Transverse colon (tissue), 3 donors: ENCODE results near the gene SFN.

ENCODE experiments used
- CTCF ChIP-seq, 5 experiments: fragments of 200-600 bp in 3 of 5; fragments of 450-650 bp in 2 of 5; sonication (generic) in 3 of 5; IDR thresholded peaks; 1 replicate in 2 of 5; 2 replicates in 3 of 5; pipeline ENCODE4 v1.5.1; 2016 to 2017; ENCODE audit warnings: antibody characterized with exemption in 5 of 5, inconsistent platforms in 3 of 5, mild to moderate bottlenecking in 2 of 5, moderate library complexity in 1 of 5
- EP300 ChIP-seq: sonication (generic); formaldehyde crosslinking; IDR thresholded peaks from one replicate; pipeline ENCODE4 v1.6.1; 2017; ENCODE audit warnings: antibody characterized with exemption, low read depth
- POLR2A ChIP-seq: fragments of 450-650 bp; IDR thresholded peaks from one replicate; pipeline ENCODE4 v1.6.1; 2016; ENCODE audit warnings: antibody characterized with exemption, mild to moderate bottlenecking, moderate library complexity

GRCh38 chr1:26856181-26856580 lies 6.8 kb upstream of the SFN start:
- TF ChIP-seq CTCF (IDR thresholded peaks at IDR 0.05) = no peak
- no peak for TF ChIP-seq EP300
- TF ChIP-seq POLR2A = no peak
